Spinal cord (tissue), 10 donors: Measurements from ENCODE around the gene MFF. TPM values are rescaled to one million over a fixed set of nuclear protein-coding genes. Genes with fewer than 3 reads are reported as not detected.
"Not testable (repeated sequence)": the region's sequence is repeated elsewhere in the genome, so short reads cannot be mapped to it uniquely, and the experiment has no call there.

Experiments used
- DNase-seq, 6 donors: peaks; one replicate each; pipeline versions ENCODE4 v3.0.0 to v3.0.0-alpha.2; 2013 to 2015; ENCODE audit warnings: low spot score in 6 of 6, low read depth in 4 of 6
- H3K27ac ChIP-seq: one replicate; pipeline ENCODE4 v1.5.1; 2013; ENCODE audit warnings: low read depth, low read length, control low read depth
- H3K27me3 ChIP-seq: one replicate; pipeline ENCODE4 v1.6.1; 2013; ENCODE audit warnings: low read length; ENCODE audit not compliant: control insufficient read depth, insufficient read depth
- H3K36me3 ChIP-seq: one replicate; pipeline ENCODE4 v1.6.1; 2013; ENCODE audit warnings: low read length; ENCODE audit not compliant: control insufficient read depth, insufficient read depth
- H3K4me1 ChIP-seq: one replicate; pipeline ENCODE4 v1.6.1; 2013; ENCODE audit warnings: low read length; ENCODE audit not compliant: control insufficient read depth, insufficient read depth
- H3K4me3 ChIP-seq: one replicate; pipeline ENCODE4 v1.5.1; 2013; ENCODE audit warnings: low read depth, low read length, control low read depth
- H3K9me3 ChIP-seq: one replicate; pipeline ENCODE4 v1.6.1; 2013; ENCODE audit warnings: low read length; ENCODE audit not compliant: control insufficient read depth, insufficient read depth
- WGBS: methylation state at CpG from one replicate; pipeline ENCODE4 v1.1.5; 2013; ENCODE audit warnings: missing lambda C conversion rate; ENCODE audit not compliant: insufficient coverage; 5-methylcytosine and 5-hydroxymethylcytosine counted together
- polyA plus RNA-seq, 2 donors: library from polyadenylated mRNA; unstranded; fragments of 120-200 nt; gene quantifications; one replicate each; pipeline ENCODE4 v1.2.1, GENCODE V29; 2013; ENCODE audit not compliant: insufficient read length in 2 of 2
- total RNA-seq, 2 donors: library from RNA; depleted of rRNA in 1 of 2; stranded (reverse); fragments of 120-200 nt in 1 of 2; fragments of >200 nt in 1 of 2; gene quantifications; one replicate each; pipeline versions ENCODE4 v1.2.3 to v1.2.4, GENCODE V29; 2013 to 2014
- donor health status: healthy.

MFF gene
- total and polyA plus RNA-seq, 4 donors, result 103 to 175 (median 133) TPM

DNA sequence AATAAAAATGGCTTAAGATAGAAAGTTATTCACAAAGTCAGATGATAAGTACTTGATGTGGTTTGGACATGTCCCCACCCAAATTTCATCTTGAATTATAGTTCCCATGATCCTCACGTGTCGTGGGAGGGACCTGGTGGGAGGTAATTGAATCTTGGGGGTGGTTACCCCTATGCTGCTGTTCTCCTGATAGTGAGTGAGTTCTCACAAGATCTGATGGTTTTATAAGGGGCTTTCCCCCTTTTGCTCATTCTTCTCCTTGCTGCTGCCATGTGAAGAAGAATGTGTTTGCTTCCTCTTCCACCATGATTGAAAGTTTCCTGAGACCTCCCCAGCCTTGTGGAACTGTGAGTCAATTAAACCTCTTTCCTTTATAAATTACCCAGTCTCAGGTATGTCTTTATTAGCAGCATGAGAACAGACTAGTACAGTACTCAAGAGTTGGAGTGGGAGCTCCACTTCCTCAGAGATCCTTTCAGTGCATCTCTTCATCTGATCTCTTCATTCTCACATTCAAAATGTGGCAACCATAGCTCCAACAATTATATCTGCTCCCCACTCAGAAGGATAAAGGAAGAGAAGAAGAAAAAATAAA is 57.3 kb downstream of the MFF start:
- not testable (repeated sequence) for H3K9me3 ChIP-seq, H3K27me3 ChIP-seq, H3K36me3 ChIP-seq, H3K27ac ChIP-seq, H3K4me1 ChIP-seq, H3K4me3 ChIP-seq, DNase-seq
- WGBS, result no CpG with 5 or more reads among the region's 2 CpGs

DNA sequence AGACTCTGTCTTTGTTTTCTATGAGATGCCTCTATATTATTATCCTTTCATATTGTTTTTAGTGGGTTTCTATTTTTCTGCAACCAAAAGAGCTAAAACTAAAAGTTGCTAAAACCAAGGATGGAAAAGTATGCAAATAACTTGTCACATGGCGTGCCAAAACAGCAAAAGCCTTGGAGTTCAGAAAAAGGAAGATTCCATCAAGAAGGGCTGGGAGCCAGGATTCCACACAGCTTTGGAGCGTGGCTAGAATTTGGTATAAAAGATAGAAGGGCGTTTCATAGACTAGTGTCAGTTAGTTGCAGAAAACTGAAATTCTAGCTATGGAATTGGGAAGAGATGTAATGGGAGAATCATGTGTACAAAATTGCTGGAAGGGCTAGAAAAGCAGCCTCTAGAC is 58.6 kb downstream of the MFF start:
- Histone ChIP-seq H3K27me3 (no peaks in the 10 kb centered on the region), H3K4me1 (no peaks in the 10 kb centered on the region), H3K36me3 (no peaks in the 10 kb centered on the region), H3K4me3 (no peak overlapping the region), H3K27ac (no peak overlapping the region), H3K9me3 (no peaks in the 10 kb centered on the region)
- WGBS, result 75% methylated on average over 3 of the region's 3 CpGs
- DNase-seq, result peak in 1 of 6 donors; percentile 66

DNA sequence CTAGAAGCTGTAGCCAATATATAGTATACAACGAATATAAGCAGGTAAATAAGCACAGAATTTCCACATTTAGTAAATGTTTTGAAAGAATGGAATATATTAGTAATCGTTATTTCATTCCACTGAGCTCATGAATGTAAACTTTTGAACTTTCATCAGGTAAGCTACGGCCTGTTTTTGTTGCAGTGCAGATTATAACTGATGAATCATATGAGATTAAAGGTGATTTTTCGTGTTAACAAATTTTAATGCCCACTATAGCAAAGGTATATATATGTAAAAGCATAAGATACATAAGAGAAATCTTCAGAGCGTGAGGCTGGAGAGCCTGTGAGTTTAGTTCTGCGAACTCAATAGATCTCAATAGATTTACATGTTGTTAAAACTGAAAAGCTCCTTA is 61.6 kb downstream of the MFF start:
- no peaks in the 10 kb centered on the region for H3K27me3 ChIP-seq
- no peak overlapping the region for H3K27ac ChIP-seq
- DNase-seq, result no peak
- H3K9me3 ChIP-seq, result no peaks in the 10 kb centered on the region
- H3K4me3 ChIP-seq, result no peak overlapping the region
- no peaks in the 10 kb centered on the region for H3K36me3 ChIP-seq
- no CpG with 5 or more reads among the region's 6 CpGs for WGBS
- no peaks in the 10 kb centered on the region for H3K4me1 ChIP-seq

DNA sequence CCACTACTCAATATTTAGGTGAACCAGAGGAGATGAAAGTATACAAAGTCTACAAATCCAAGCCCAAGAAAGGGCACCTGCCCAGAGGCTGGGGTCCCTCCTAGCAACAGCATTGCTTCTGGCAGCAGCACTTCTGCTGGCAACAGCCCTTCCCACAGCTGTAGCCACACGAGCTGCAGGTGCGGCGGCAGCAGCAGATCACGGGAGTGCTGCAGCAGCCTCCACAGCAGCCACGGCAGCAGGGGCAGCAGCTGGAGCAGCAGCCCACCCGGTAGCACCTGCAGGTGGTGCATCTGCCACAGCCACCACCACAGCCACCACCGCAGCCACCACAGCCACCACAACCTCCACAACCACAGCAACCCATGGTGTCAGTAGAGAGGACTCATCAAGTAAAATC is 62.5 kb downstream of the MFF start, which contains the start of gene SCYGR1:
TSS of gene SCYGR1 (minus strand) at position 367 of the 400 bp plus-strand sequence. CDS start at position 367, 0 bp downstream.
- 90% methylated on average over 6 of the region's 7 CpGs for WGBS
- H3K4me3 ChIP-seq, H3K4me1 ChIP-seq, H3K27ac ChIP-seq, H3K9me3 ChIP-seq, DNase-seq, H3K27me3 ChIP-seq, H3K36me3 ChIP-seq: not testable (repeated sequence)

DNA sequence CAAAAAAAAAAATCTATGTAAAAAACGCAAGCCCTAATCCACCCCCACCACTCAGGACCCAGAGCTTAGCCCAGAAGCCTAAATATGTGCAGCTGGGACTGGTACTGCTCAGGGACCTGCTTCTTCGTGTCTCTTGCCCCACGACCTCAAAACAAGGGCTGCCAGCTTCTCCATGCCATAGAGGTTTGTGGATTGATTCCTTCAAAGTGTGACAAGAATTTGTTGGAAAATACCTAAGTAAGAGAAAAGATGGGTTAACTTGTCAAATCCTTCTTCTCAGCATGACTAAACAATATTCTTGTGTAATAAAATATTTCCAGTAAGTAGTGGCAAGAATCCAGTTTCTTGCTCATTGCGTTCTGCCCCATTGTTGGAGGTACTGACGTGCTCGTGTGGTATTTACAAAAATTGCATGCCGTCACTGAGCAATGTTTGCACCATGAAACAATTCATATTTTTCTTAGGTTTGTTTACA is 63.5 kb downstream of the MFF start:
- H3K27me3 ChIP-seq, result no peaks in the 10 kb centered on the region
- no peak overlapping the region for H3K4me3 ChIP-seq
- WGBS, result 89% methylated on average over 2 of the region's 7 CpGs
- no peak for DNase-seq
- H3K4me1 ChIP-seq, result peaks cover 4% of the 10 kb centered on the region
- no peaks in the 10 kb centered on the region for H3K9me3 ChIP-seq
- no peaks in the 10 kb centered on the region for H3K36me3 ChIP-seq
- H3K27ac ChIP-seq, result no peak overlapping the region

DNA sequence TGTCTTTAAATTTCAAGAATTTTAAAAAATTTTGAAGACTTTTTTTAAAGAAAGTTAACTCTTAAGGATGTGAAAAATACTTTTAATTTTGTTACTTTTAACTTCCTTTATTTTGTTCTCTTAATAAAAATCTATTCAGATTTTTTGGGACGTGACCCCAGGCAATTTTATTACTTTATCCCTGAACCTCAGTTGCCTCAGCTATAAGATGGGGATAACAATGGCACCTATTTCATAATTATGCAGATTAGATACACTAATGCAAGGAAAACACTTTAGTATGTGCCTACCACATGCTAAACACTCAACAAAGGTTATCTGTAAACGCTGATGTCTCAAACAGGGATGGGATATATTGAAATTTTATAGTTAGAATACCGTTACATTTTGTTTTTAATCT is 64.2 kb downstream of the MFF start:
- Histone ChIP-seq H3K27ac (no peak overlapping the region), H3K9me3 (no peaks in the 10 kb centered on the region), H3K36me3 (no peaks in the 10 kb centered on the region), H3K27me3 (no peaks in the 10 kb centered on the region), H3K4me1 (peaks cover 5% of the 10 kb centered on the region), H3K4me3 (no peak overlapping the region)
- DNase-seq, result no peak
- WGBS, result no CpG with 5 or more reads among the region's 3 CpGs

DNA sequence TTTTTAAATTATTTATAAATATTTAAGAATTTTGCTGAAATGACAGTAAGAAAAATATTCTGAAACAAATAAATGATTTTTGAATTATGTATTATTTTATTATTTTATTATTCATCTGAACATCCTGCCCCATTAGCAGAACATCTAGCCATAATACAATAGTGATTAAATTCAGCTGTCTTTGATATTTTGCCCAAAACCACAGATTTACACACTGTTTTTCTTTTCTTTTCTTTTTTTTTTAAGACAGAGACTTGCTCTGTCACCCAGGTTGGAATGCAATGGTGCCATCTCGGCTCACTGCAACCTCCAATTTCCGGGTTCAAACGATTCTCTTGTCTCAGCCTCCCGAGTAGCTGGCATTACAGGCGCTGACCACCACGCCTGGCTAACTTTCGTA is 64.6 kb downstream of the MFF start:
- 97% methylated on average over 7 of the region's 7 CpGs for WGBS

DNA sequence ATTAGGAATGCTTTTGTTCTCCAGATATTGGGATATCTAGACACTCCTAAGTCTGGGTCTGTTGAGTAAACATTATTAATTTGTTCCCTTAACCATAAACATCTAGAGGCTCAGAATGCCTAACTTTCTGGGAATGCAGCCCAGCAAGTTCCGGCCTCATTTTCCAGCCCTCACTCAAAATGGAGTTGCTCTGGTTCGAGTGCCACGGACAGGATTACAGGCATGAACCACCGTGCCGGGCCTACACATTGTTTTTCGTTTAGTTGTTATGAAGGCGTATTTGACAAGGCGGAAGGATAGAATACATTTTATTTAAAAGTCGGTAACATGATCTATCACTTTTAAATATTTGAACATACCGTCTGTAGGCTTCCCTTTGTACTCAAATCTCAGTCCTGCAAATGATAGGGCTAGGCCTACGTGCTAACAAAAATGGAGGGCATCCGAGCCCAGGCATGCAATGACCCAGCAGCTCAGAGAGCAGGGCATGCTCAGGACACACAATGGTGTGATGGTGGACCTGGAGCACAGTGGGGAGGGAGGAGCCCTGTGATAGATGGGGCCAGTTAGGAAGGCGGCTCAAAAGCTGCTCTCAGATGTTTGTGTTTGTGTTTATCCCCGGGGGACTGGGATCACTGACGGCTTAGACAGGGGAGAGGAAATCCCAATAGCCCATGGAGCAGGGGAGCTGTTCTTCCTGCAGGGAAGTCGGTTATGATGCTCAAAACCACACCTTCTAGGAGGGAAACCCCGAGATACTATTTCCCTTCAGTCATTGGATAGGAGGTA is 65.6 kb downstream of the MFF start:
- no peak for DNase-seq
- no peak overlapping the region for H3K27ac ChIP-seq
- WGBS, result 89% methylated on average over 7 of the region's 17 CpGs
- H3K4me3 ChIP-seq, result no peak overlapping the region
- H3K27me3 ChIP-seq, result no peaks in the 10 kb centered on the region
- no peaks in the 10 kb centered on the region for H3K9me3 ChIP-seq
- H3K4me1 ChIP-seq, result peaks cover 8% of the 10 kb centered on the region
- no peaks in the 10 kb centered on the region for H3K36me3 ChIP-seq

More for the DNA sequence above, 64.6 kb downstream of the MFF start:
- Histone ChIP-seq H3K27ac (no peak overlapping the region), H3K4me3 (no peak overlapping the region), H3K9me3 (no peaks in the 10 kb centered on the region), H3K27me3 (no peaks in the 10 kb centered on the region), H3K36me3 (no peaks in the 10 kb centered on the region), H3K4me1 (peaks cover 8% of the 10 kb centered on the region)
- no peak for DNase-seq

DNA sequence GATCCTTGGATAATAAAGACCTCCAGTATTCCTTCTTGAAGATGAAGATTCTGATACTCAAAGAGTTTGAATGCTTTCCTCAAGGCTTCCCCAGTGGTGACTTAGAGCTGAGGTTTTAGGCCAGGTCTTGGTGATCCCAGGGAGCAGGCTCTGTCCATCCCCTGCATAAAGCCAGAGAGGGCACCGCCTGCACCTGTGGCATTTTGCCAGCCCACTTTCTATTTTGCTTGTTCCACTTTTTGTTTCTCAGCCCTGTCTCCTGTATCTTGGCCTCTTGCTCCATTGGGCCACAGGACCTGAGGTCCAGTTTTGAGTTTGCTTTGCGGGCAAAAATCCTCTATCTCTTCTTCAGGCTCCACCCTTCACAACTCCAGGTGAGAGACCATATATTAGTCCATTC is 69.3 kb downstream of the MFF start:
- DNase-seq, result no peak
- no peaks in the 10 kb centered on the region for H3K27me3 ChIP-seq
- H3K36me3 ChIP-seq, result no peaks in the 10 kb centered on the region
- 44% methylated on average over 2 of the region's 2 CpGs for WGBS
- no peak overlapping the region for H3K27ac ChIP-seq
- no peaks in the 10 kb centered on the region for H3K9me3 ChIP-seq
- peaks cover 8% of the 10 kb centered on the region for H3K4me1 ChIP-seq
- H3K4me3 ChIP-seq, result no peak overlapping the region

DNA sequence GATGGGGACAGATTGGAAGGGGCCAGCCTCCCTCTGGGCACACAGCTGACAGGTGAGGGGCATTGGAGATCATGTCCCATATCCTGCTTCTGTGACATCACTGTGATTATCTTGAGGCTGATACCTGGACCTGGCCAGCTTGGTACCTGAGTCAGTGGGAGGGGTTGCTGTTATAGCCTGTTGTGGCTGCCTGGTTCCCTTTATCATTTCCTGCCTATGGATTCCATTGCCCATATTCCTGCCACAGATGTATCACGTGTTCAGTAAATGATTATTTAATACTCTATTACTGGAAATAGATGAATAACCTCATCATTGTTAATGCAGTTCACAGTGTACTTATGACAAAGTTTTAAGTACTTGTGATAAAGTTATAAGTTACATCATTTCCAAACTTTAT is 70.5 kb downstream of the MFF start:
- peaks cover 8% of the 10 kb centered on the region for H3K4me1 ChIP-seq
- H3K27ac ChIP-seq, result no peak overlapping the region
- WGBS, result no CpG with 5 or more reads among the region's 1 CpG
- H3K9me3 ChIP-seq, result no peaks in the 10 kb centered on the region
- DNase-seq, result no peak
- H3K4me3 ChIP-seq, result no peak overlapping the region
- no peaks in the 10 kb centered on the region for H3K36me3 ChIP-seq
- no peaks in the 10 kb centered on the region for H3K27me3 ChIP-seq
